SK-N-SH treated with all-trans-retinoic acid at 6 μM for 48 hours (cell line): ENCODE results near the gene INCENP.

Experiments used
- ATAC-seq: fragments of 200-7000 bp; cut with Tn5 transposase; 3 replicates; pipeline ENCODE4 v1.9.1; 2020; ENCODE audit warnings: mild to moderate bottlenecking, moderate library complexity
- CREB5 ChIP-seq: fragments of 250-450 bp; sonication (Bioruptor Pico); IDR thresholded peaks from 2 replicates; pipeline ENCODE4 v1.5.1; 2020; ENCODE audit warnings: low read depth, mild to moderate bottlenecking, moderate library complexity
- CSDC2 ChIP-seq: fragments of 250-450 bp; sonication (Bioruptor Pico); IDR thresholded peaks from 2 replicates; pipeline ENCODE4 v1.5.0; 2020; ENCODE audit warnings: mild to moderate bottlenecking, moderate library complexity
- CSRNP3 ChIP-seq: fragments of 250-450 bp; sonication (Bioruptor Pico); IDR thresholded peaks from 2 replicates; pipeline ENCODE4 v1.5.1; 2021; ENCODE audit warnings: mild to moderate bottlenecking, moderate library complexity
- ESRRG ChIP-seq: fragments of 250-450 bp; sonication (Bioruptor Pico); IDR thresholded peaks from 2 replicates; pipeline ENCODE4 v1.6.1; 2021; ENCODE audit warnings: mild to moderate bottlenecking
- GLIS3 ChIP-seq: fragments of 250-450 bp; sonication (Bioruptor Pico); IDR thresholded peaks from 2 replicates; pipeline ENCODE4 v1.5.0; 2020; ENCODE audit warnings: mild to moderate bottlenecking, moderate library complexity
- ISL1 ChIP-seq: fragments of 250-450 bp; sonication (Bioruptor Pico); IDR thresholded peaks from 2 replicates; pipeline ENCODE4 v2.1.2; 2022; ENCODE audit warnings: mild to moderate bottlenecking, moderate library complexity
- OSR1 ChIP-seq: fragments of 250-450 bp; sonication (Bioruptor Pico); IDR thresholded peaks from 2 replicates; pipeline ENCODE4 v1.8.0; 2022; ENCODE audit warnings: moderate library complexity, mild to moderate bottlenecking, inconsistent platforms
- PATZ1 ChIP-seq: fragments of 250-450 bp; sonication (Bioruptor Pico); IDR thresholded peaks from 2 replicates; pipeline ENCODE4 v1.8.0; 2020; ENCODE audit warnings: mild to moderate bottlenecking, moderate library complexity, borderline replicate concordance
- POU6F1 ChIP-seq: fragments of 250-450 bp; sonication (Bioruptor Pico); IDR thresholded peaks from 2 replicates; pipeline ENCODE4 v1.8.0; 2021; ENCODE audit warnings: low read depth, mild to moderate bottlenecking, moderate library complexity, borderline replicate concordance
- PPARA ChIP-seq: fragments of 250-450 bp; sonication (Bioruptor Pico); IDR thresholded peaks from 2 replicates; pipeline ENCODE4 v1.5.0; 2020; ENCODE audit warnings: mild to moderate bottlenecking, borderline replicate concordance
- RARB ChIP-seq: fragments of 250-450 bp; sonication (Bioruptor Pico); IDR thresholded peaks from 2 replicates; pipeline ENCODE4 v1.8.0; 2021; ENCODE audit warnings: mild to moderate bottlenecking, moderate library complexity
- SNAI2 ChIP-seq: fragments of 250-450 bp; sonication (Bioruptor Pico); IDR thresholded peaks from 2 replicates; pipeline ENCODE4 v1.5.0; 2020; ENCODE audit warnings: mild to moderate bottlenecking, moderate library complexity
- TCF4 ChIP-seq: fragments of 250-450 bp; sonication (Bioruptor Pico); IDR thresholded peaks from 2 replicates; pipeline ENCODE4 v1.8.0; 2021; ENCODE audit warnings: mild to moderate bottlenecking, moderate library complexity, borderline replicate concordance
- TSHZ2 ChIP-seq: fragments of 250-450 bp; sonication (Bioruptor Pico); IDR thresholded peaks from 2 replicates; pipeline ENCODE4 v1.5.0; 2020; ENCODE audit warnings: mild to moderate bottlenecking, moderate library complexity
- ZC3H10 ChIP-seq: fragments of 250-450 bp; sonication (Bioruptor Pico); IDR thresholded peaks from 2 replicates; pipeline ENCODE4 v1.5.1; 2021; ENCODE audit warnings: mild to moderate bottlenecking, moderate library complexity
- ZFP3 ChIP-seq: fragments of 250-450 bp; sonication (Bioruptor Pico); IDR thresholded peaks from 2 replicates; pipeline ENCODE4 v1.5.0; 2020; ENCODE audit warnings: mild to moderate bottlenecking, moderate library complexity
- ZNF565 ChIP-seq: fragments of 450-650 bp; formaldehyde crosslinking; conservative IDR thresholded peaks from 2 replicates; pipeline ENCODE4 v1.5.0; 2020; ENCODE audit warnings: low read depth, mild to moderate bottlenecking, moderate library complexity
- ZNF70 ChIP-seq: fragments of 450-650 bp; formaldehyde crosslinking; IDR thresholded peaks from 2 replicates; pipeline ENCODE4 v1.5.0; 2020; ENCODE audit warnings: mild to moderate bottlenecking, moderate library complexity
- ZNF8 ChIP-seq: fragments of 450-650 bp; formaldehyde crosslinking; IDR thresholded peaks from 2 replicates; pipeline ENCODE4 v1.5.0; 2020; ENCODE audit warnings: mild to moderate bottlenecking, moderate library complexity

The INCENP gene

GRCh38 chr11:62115085-62115694 lies 8.6 kb upstream of the INCENP start:
- no peak for TF ChIP-seq CSDC2 (CRISPR knock-in tag)
- no peak for TF ChIP-seq TCF4 (CRISPR knock-in tag)
- no peak for TF ChIP-seq ZNF8
- TF ChIP-seq SNAI2 (CRISPR knock-in tag), result no peak
- TF ChIP-seq ZC3H10, result no peak
- TF ChIP-seq CSRNP3 (CRISPR knock-in tag), result no peak
- TF ChIP-seq ISL1 (CRISPR knock-in tag), result no peak
- no peak for ATAC-seq

GRCh38 chr11:62116451-62116850 lies 7.4 kb upstream of the INCENP start:
- no peak for TF ChIP-seq ZNF565 (CRISPR knock-in tag)
- no peak for TF ChIP-seq OSR1
- TF ChIP-seq SNAI2 (CRISPR knock-in tag), result no peak
- TF ChIP-seq CREB5 (CRISPR knock-in tag), result no peak
- no peak for TF ChIP-seq ZC3H10
- TF ChIP-seq ISL1 (CRISPR knock-in tag), result no peak
- TF ChIP-seq PPARA (CRISPR knock-in tag), result no peak
- no peak for TF ChIP-seq ZFP3 (CRISPR knock-in tag)
- no peak for TF ChIP-seq GLIS3 (CRISPR knock-in tag)
- TF ChIP-seq POU6F1 (CRISPR knock-in tag), result no peak
- TF ChIP-seq ESRRG (CRISPR knock-in tag), result no peak
- TF ChIP-seq RARB (CRISPR knock-in tag), result no peak
- no peak for TF ChIP-seq TCF4 (CRISPR knock-in tag)
- no peak for ATAC-seq

- TF ChIP-seq ZNF8 (peak; percentile 60; the same call in 1 of the 2 replicates), OSR1 (no peak)
- ATAC-seq, result no peak
Observed at GRCh38 chr11:62119569-62119968, 4.2 kb upstream of the INCENP start.

- ATAC-seq, result no peak
- no peak for TF ChIP-seq ZFP3 (CRISPR knock-in tag)
- no peak for TF ChIP-seq ZNF70 (CRISPR knock-in tag)
- TF ChIP-seq OSR1, result no peak
- TF ChIP-seq PATZ1 (CRISPR knock-in tag), result no peak
- no peak for TF ChIP-seq TSHZ2 (CRISPR knock-in tag)
- no peak for TF ChIP-seq GLIS3 (CRISPR knock-in tag)
Observed at GRCh38 chr11:62120001-62120400, 3.8 kb upstream of the INCENP start.
